GM19193 (cell line): ENCODE data around the gene ASPM.

Experiments
- POLR2A ChIP-seq: IDR thresholded peaks from 4 replicates; pipeline ENCODE4 v1.6.1; 2011; ENCODE audit not compliant: insufficient read depth, insufficient read length; ENCODE audit errors: extremely low read depth

The ASPM gene

DNA sequence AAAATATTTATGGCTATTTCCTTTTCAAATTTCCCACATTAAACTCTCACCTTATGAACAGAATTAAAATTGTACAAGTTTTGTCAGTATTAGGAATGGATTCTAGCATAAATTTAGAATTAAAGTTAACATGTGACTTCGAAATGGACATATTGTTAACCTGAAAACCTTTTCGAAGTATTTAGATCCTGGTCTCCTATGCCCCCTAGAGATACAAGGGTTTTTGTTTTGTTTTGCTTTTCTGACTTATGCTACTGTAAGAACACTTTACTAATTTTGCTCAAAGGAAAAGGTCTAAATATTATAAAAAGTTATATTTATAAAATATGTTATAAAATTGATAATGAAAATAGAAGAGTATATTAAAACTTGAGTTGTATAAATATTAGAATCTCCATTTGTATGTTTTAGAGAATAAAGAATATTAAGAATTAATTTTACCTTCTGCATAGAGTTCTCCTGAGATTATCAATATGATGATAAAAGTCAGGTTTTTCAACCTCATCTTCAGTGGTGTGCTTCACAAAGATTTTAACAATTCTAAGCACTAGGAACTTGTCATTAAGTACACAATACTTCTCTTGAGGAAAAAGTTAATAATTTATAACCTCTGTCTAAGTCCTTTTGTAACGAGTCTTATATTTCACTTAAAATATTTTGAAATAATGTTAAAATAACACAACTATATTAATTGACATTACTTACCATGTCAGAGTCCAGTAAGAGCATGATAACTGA is 79.6 kb downstream of the ASPM start, which contains the start of gene F13B:
Gene F13B (minus strand): TSS at position 542 of the 738 bp plus-strand sequence. CDS start 37 bp downstream, at position 505.
- no peak for TF ChIP-seq POLR2A

DNA sequence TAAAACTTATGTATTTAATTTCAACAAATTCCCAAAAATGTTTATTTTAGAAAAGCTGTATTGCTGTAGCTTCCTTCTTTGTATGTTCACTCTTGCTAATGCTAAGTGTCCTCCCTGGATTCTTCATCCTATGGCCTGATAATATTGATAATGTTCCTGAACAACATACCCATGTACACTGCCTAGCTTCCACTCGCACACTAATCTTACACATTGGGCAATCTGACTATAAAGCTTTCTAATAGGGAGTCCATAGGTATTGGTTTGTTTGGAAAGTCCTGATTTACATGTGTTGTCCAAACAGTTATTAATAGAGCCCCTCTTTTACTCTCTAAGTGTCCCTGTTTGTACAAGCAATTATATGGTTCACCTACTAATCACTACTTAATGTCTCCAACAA is 80.2 kb downstream of the ASPM start:
- TF ChIP-seq POLR2A: no peak

DNA sequence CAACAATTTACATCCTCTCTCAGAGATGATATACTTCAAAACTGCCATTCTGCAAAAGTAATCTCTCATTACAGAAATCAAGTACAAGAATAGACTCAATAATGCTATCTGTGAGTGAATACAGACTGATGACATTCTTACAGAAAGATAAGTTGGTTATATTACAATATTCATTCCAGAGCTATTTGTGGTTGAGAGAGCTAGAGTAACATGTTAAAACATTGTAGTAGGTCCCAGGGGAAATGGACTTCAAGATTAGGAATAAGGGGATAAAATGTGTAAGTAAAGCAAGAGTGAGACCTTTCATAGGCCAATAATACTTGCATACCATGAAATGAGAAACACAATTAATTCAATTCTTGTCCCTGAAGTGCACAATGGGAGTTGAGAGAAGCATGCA is 80.9 kb downstream of the ASPM start:
- no peak for TF ChIP-seq POLR2A

DNA sequence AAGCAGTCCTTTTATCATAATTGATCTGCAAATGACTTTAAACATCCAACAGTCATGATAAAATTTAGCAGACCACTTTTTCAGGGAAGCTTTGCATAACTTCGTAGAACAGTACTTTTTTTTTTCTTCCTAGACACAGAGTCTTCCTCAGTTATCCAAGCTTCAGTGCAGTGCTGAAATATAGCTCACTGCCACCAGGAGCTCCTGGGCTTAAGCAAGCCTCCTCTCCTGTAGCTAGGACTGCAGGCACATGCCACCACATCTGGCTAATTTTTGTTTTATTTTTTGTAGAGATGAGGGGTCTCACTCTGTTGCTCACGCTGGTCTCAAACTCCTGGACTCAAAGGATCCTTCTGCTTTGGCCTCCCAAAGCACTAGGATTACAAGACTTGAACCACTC is 83.3 kb downstream of the ASPM start:
- no peak for TF ChIP-seq POLR2A

DNA sequence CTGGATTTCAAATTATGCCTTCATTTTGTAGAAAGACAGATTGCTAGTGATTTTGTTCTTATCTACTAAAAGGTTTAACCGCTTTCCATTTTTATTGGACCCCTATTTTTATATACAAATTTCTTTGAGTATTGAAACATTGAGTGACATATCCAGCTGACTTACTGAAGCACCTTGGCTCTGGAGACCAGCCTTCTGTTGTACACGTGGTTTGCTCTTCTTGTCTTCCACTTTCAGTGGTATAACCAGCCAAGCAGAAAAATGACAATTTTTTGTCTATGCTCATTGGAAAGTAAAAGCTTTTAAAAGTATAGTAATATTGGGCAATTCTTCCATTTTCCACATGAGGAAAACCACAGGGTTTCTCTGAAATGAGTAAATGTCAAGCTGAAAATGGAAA is 83.8 kb downstream of the ASPM start:
- TF ChIP-seq POLR2A: no peak

DNA sequence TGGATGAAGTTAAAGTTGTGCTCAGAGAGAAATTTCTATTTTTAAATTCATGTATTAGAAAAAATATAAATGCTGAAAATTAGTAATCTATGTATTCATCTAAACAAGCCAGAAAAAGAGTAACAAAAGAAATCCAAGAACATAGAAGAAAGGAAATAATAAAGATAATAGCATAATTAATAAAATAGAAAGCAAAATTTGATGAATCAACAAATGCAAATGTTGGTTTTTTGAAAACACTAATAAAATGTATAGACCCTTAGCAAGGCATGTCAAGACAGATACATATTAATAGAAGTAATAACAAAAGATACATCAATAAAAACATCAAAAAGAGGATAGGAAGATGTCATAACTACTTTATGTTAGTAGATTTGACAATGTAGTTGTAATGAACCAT is 97.4 kb downstream of the ASPM start:
- no peak for TF ChIP-seq POLR2A

DNA sequence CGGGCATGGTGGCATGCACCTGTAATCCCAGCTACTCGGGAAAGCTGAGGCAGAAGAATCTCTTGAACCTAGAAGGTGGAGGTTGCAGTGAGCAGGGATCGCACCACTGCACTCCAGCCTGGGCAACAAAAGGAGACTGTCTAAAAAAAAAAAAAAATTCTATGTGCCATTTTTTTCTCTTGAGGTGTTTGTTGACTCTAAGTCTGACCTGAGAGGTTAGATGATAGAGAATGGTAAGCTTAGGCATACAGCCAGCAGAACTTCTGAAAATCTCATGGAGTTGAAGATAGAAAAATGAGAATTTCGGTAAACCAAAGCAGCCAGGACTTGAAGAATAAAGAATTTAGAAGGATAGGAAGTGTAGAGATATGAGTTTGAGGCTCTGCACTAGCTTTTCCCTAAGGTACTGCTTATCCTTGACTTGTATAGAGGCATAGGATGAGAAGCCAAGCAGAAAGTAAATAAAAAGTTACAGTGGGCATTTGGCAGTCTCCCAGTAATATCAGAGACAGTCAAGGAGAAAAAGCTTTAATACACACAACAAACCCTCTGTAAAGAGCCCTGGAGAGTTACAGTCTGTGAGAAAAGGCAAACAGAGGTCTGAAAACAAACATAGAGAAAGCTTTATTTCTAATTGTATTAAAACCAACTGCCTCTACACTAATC is 103.7 kb downstream of the ASPM start:
- TF ChIP-seq POLR2A: no peak

DNA sequence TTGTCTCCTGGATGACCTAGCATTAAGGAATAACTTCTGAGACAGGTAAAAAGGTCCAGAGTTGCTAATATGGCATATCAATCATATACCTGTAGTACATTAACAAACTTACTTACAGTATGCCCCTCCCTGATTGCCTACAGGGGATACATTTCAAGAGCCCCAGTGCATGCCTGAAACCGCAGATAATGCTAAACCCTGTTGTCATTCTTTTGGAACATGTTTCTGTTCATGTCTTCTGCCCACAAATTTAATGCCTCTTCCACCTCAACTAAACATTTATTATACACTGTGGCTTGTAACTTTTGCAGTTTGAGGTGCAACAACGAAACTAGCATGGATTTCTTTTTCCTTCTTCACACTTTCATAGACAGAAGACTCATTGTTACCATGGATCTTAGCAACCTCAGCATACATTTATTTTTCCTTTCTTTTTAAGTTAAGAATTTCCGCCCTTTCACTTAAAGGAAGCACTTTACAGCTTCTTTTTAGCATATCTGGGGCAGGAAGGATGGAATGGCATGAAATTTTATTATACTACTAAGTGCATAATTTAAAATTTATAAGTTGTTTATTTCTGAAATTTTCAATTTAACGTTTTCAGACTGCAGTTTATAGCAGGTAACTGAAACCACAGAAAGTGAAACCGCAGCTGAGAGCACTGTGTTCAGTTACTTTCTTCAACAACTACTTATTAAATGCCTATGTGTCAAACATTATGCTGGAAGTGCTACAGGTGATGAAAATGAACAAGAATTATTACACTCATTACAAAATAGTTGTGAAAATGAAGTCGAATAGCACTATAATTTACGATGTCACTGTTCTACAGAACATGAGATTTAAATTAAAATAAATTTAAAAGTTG is 104.7 kb downstream of the ASPM start:
- no peak for TF ChIP-seq POLR2A

DNA sequence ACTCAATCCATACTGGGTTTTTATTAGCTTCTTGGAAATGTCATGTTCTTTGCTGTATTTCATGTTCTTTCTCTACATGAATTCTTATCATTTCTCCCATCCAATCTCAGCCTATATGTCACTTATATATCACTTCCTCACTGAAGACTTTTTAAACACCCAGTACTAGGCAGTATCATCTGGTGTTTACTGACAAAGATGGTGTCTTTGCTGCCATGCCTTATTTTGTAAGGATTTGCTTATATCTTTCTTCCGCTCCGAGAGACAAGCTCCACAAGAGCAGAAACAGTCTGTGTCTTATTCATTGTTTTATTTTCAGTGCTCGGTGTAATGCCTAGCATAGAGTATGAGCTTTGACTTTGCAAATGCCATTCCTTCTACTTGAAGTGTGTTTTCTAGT is 109.6 kb downstream of the ASPM start:
- TF ChIP-seq POLR2A: no peak
